ENCODE data around the gene QRICH1.

The QRICH1 gene

GRCh38 chr3:49032646-49033304 is 61.1 kb downstream of the QRICH1 start:
- no peak for DNase-seq

GRCh38 chr3:49030321-49030720 is 63.5 kb downstream of the QRICH1 start:
- DNase-seq: no peak

- DNase-seq: no peak
Observed at GRCh38 chr3:49029563-49029884, 64.3 kb downstream of the QRICH1 start.

- DNase-seq: peak; percentile 97
Observed at GRCh38 chr3:49028673-49029562, 65.0 kb downstream of the QRICH1 start, which contains the start of gene IMPDH2. Gene IMPDH2, minus strand, starts transcription at chr3:49029398. Its CDS starts 48 bp downstream, at chr3:49029350.

GRCh38 chr3:49028298-49028672 is 65.6 kb downstream of the QRICH1 start:
- no peak for DNase-seq

GRCh38 chr3:49027634-49028033 is 66.2 kb downstream of the QRICH1 start:
- DNase-seq: no peak

- no peak for DNase-seq
Observed at GRCh38 chr3:49026536-49026935, 67.3 kb downstream of the QRICH1 start.

- DNase-seq: no peak
Observed at GRCh38 chr3:49025793-49026520, 67.9 kb downstream of the QRICH1 start.

- no peak for DNase-seq
Observed at GRCh38 chr3:49025005-49025792, 68.7 kb downstream of the QRICH1 start.

GRCh38 chr3:49024449-49024848 is 69.4 kb downstream of the QRICH1 start:
- no peak for DNase-seq

GRCh38 chr3:49023775-49024174 is 70.1 kb downstream of the QRICH1 start:
- no peak for DNase-seq

- no peak for DNase-seq
Observed at GRCh38 chr3:49022688-49023171, 71.1 kb downstream of the QRICH1 start.

- DNase-seq: peak; percentile 92
Observed at GRCh38 chr3:49021813-49022687, 71.8 kb downstream of the QRICH1 start, which contains the start of gene NDUFAF3. Gene NDUFAF3, plus strand, starts transcription at chr3:49022121. Its CDS starts 24 bp downstream, at chr3:49022145.

- DNase-seq: peak; percentile 99
Observed at GRCh38 chr3:49021213-49021812, 72.6 kb downstream of the QRICH1 start.

- peak; percentile 82 for DNase-seq
Observed at GRCh38 chr3:49020330-49021212, 73.3 kb downstream of the QRICH1 start.

GRCh38 chr3:49019941-49020329 is 73.9 kb downstream of the QRICH1 start:
- peak; percentile 71 for DNase-seq

GRCh38 chr3:49018707-49019006 is 75.2 kb downstream of the QRICH1 start:
- DNase-seq: no peak

- peak; percentile 54 for DNase-seq
Observed at GRCh38 chr3:49017971-49018706, 75.7 kb downstream of the QRICH1 start, which contains the start of gene DALRD3. Gene DALRD3, minus strand, starts transcription at chr3:49018580. Its CDS starts 16 bp downstream, at chr3:49018564.

Data from inflammatory macrophage treated with lipopolysaccharide for 4 hours (primary cell).